ENCODE measurements around the gene KIAA1755.

GRCh38 chr20:38218566-38218885 lies 42.0 kb downstream of the KIAA1755 start:
- no peak for TF ChIP-seq POLR2A (IDR thresholded peaks at IDR 0.05)
- TF ChIP-seq CTCF (IDR thresholded peaks at IDR 0.05 in 4 of 5, conservative IDR thresholded peaks at IDR 0.05 in 1 of 5): no peak

Measured in gastrocnemius medialis (tissue), 4 donors.